ENCODE measurements around the gene TRMT1L. TPM values are rescaled to one million over a fixed set of nuclear protein-coding genes. Genes with fewer than 3 reads are reported as not detected.

The TRMT1L gene
- total RNA-seq, 1 donor from 2014 or later = 13.5 TPM

DNA sequence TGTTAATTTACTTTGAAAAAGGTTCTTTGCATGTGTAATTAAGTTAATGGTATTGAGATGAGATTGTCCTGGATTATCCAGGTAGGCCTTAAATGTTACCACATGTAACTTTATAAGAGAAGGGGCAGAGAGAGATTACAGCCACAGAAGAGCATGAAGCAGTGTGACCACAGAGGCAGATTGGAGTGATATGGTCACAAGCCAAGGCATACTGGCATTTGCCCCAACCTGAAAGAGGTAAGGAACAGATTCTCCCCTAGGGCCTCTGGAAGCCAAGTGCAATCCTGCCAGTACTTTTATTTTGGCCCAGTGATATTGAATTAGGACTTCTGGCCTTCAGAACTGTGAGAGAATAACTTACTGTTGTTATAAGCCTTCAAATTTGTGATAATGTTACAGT lies 88.4 kb downstream of the TRMT1L start:
- TF ChIP-seq, protein P1, sequence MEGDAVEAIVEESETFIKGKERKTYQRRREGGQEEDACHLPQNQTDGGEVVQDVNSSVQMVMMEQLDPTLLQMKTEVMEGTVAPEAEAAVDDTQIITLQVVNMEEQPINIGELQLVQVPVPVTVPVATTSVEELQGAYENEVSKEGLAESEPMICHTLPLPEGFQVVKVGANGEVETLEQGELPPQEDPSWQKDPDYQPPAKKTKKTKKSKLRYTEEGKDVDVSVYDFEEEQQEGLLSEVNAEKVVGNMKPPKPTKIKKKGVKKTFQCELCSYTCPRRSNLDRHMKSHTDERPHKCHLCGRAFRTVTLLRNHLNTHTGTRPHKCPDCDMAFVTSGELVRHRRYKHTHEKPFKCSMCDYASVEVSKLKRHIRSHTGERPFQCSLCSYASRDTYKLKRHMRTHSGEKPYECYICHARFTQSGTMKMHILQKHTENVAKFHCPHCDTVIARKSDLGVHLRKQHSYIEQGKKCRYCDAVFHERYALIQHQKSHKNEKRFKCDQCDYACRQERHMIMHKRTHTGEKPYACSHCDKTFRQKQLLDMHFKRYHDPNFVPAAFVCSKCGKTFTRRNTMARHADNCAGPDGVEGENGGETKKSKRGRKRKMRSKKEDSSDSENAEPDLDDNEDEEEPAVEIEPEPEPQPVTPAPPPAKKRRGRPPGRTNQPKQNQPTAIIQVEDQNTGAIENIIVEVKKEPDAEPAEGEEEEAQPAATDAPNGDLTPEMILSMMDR (IDR thresholded peaks at IDR 0.05; ENCODE audit: partially characterized antibody, unreplicated experiment) = no peak
- no peaks in the 10 kb centered on the region for H3K9me3 Mint-ChIP-seq (ENCODE audit: unreplicated experiment)
- H3K4me1 Mint-ChIP-seq (ENCODE audit: low read depth, unreplicated experiment) = peaks cover 3% of the 10 kb centered on the region
- DNase-seq = no peak
- no peak overlapping the region for H3K27ac Mint-ChIP-seq (ENCODE audit: unreplicated experiment)
- H3K27me3 Mint-ChIP-seq (ENCODE audit: unreplicated experiment) = no peaks in the 10 kb centered on the region
- no peaks in the 10 kb centered on the region for H3K36me3 Mint-ChIP-seq (ENCODE audit: unreplicated experiment)
- H3K4me3 Mint-ChIP-seq (ENCODE audit: unreplicated experiment) = no peak overlapping the region

Other genes starting within 250 kb of the TRMT1L start
- 2.4 TPM for gene NIBAN1, start 182.4 kb downstream of the TRMT1L start, total RNA-seq (ENCODE audit: unreplicated experiment)
- gene RNF2, start 111.4 kb downstream of the TRMT1L start, total RNA-seq (ENCODE audit: unreplicated experiment) = 33.8 TPM
- 15.5 TPM for gene SWT1, start 214 bp upstream of the TRMT1L start, total RNA-seq (ENCODE audit: unreplicated experiment)
- gene IVNS1ABP, start 160.3 kb upstream of the TRMT1L start, total RNA-seq (ENCODE audit: unreplicated experiment) = 93.2 TPM